ENCODE measurements around the gene ZGRF1.

The ZGRF1 gene

GRCh38 chr4:112514647-112515197 lies 122.0 kb downstream of the ZGRF1 start (continued):
- TF ChIP-seq ZNF623 (tag by site-specific recombination; IDR thresholded peaks at IDR 0.05) (no peak), ZNF585B (tag by site-specific recombination; IDR thresholded peaks at IDR 0.05) (no peak), ZNF133 (tag by site-specific recombination; IDR thresholded peaks at IDR 0.05) (no peak), ZNF341 (tag by site-specific recombination; IDR thresholded peaks at IDR 0.05; ENCODE audit: low read depth) (peak; percentile 86), RBAK (tag by site-specific recombination; IDR thresholded peaks at IDR 0.05) (no peak), ZNF518A (tag by site-specific recombination; conservative IDR thresholded peaks at IDR 0.05; ENCODE audit: low read depth) (no peak), ZBTB48 (tag by site-specific recombination; IDR thresholded peaks at IDR 0.05) (peak; percentile 72; the same call in 1 of the 2 replicates), ZNF174 (tag by site-specific recombination; IDR thresholded peaks at IDR 0.05) (no peak), ZNF571 (tag by site-specific recombination; IDR thresholded peaks at IDR 0.05) (no peak), ZNF394 (tag by site-specific recombination; IDR thresholded peaks at IDR 0.05; ENCODE audit: borderline replicate concordance) (no peak), ZFP37 (tag by site-specific recombination; IDR thresholded peaks at IDR 0.05) (0 out of 2 replicates have a peak, but pooled peaks have one; percentile 31), ZNF76 (tag by site-specific recombination; IDR thresholded peaks at IDR 0.05; ENCODE audit: borderline replicate concordance, low read depth) (peak; percentile 55; the same call in 1 of the 2 replicates), ZNF148 (tag by site-specific recombination; IDR thresholded peaks at IDR 0.05; ENCODE audit: borderline replicate concordance) (no peak), ZBTB6 (tag by site-specific recombination; IDR thresholded peaks at IDR 0.05) (no peak), KLF17 (tag by site-specific recombination; IDR thresholded peaks at IDR 0.05) (0 out of 2 replicates have a peak, but pooled peaks have one; percentile 27), AEBP2 (tag by site-specific recombination; IDR thresholded peaks at IDR 0.05; ENCODE audit: borderline replicate concordance) (no peak), ZNF514 (tag by site-specific recombination; IDR thresholded peaks at IDR 0.05) (no peak), ZFP41 (tag by site-specific recombination; IDR thresholded peaks at IDR 0.05; ENCODE audit: borderline replicate concordance) (no peak), GLIS2 (tag by site-specific recombination; IDR thresholded peaks at IDR 0.05) (peak; percentile 68), ZNF544 (tag by site-specific recombination; IDR thresholded peaks at IDR 0.05) (no peak), ZBTB20 (tag by site-specific recombination; IDR thresholded peaks at IDR 0.05) (peak; percentile 75; the same call in 1 of the 2 replicates), GLIS1 (tag by site-specific recombination; IDR thresholded peaks at IDR 0.05) (peak; percentile 57), EGR2 (tag by site-specific recombination; IDR thresholded peaks at IDR 0.05; ENCODE audit: low read depth) (peak; percentile 48), SETDB1 (IDR thresholded peaks at IDR 0.05; ENCODE audit: insufficient read length, low read length) (no peak), ZNF555 (tag by site-specific recombination; conservative IDR thresholded peaks at IDR 0.05) (no peak), ZNF138 (tag by site-specific recombination; IDR thresholded peaks at IDR 0.05; ENCODE audit: borderline replicate concordance) (no peak), ZNF112 (tag by site-specific recombination; IDR thresholded peaks at IDR 0.05) (no peak), ZNF202 (tag by site-specific recombination; IDR thresholded peaks at IDR 0.05; ENCODE audit: borderline replicate concordance) (no peak), ZNF558 (tag by site-specific recombination; IDR thresholded peaks at IDR 0.05) (no peak)

Data from HEK293 (cell line).